HCT116 (cell line): ENCODE measurements around the gene LTO1. TPM values are rescaled to one million over a fixed set of nuclear protein-coding genes. Genes with fewer than 3 reads are reported as not detected.

Source experiments
- ATAC-seq: fragments of 200-7000 bp; cut with Tn5 transposase; 2 replicates; pipeline ENCODE4 v1.9.1; 2020; ENCODE audit warnings: mild to moderate bottlenecking, moderate library complexity
- BruUV-seq: library from RNA; stranded (reverse); fragments of 400-500 nt; replicated peaks from 2 replicates; lab custom pipeline; 2021; lab: Mats Ljungman, UMichigan
- CTCF ChIA-PET: fragments of 300-600 bp; sonication (Branson Sonifier 250); formaldehyde crosslinking; loops from one replicate; lab custom pipeline; 2021; ENCODE audit warnings: antibody characterized with exemption; lab: Charles Lee
- POLR2A ChIA-PET: fragments of 300-600, 350-600 bp; sonication (Branson Sonifier 250); formaldehyde crosslinking; loops from one replicate; lab custom pipeline; 2021; ENCODE audit warnings: antibody characterized with exemption; lab: Charles Lee
- RAD21 ChIA-PET, 2 experiments: fragments of 300-600 bp; sonication (Branson Sonifier 250); formaldehyde crosslinking; loops; one replicate each; lab custom pipeline; 2023; ENCODE audit warnings: low total read pairs in 2 of 2; ENCODE audit not compliant: uncharacterized antibody in 2 of 2, unreplicated experiment in 2 of 2, low non-redundant PET in 1 of 2; lab: Charles Lee
- DNase-seq: peaks from one replicate; pipeline ENCODE4 v3.0.0-alpha.2; 2010; ENCODE audit warnings: low read depth, low spot score
- H2AFZ ChIP-seq: fragments of 200-600 bp; shearing (Covaris generic), sonication (generic); 2 replicates; pipeline ENCODE4 v1.6.1; 2017; ENCODE audit warnings: low read depth, mixed run types, mixed read lengths, antibody characterized with exemption, low read length; ENCODE audit not compliant: poor library complexity, severe bottlenecking
- H3K27ac ChIP-seq: 2 replicates; pipeline ENCODE4 v1.5.1; 2012; ENCODE audit warnings: low read depth, low read length
- H3K27me3 ChIP-seq: fragments of 200-600 bp; sonication (generic); 2 replicates; pipeline ENCODE4 v1.6.1; 2016; ENCODE audit warnings: mixed run types, low read length, mixed read lengths; ENCODE audit not compliant: insufficient read depth
- H3K36me3 ChIP-seq, 2 experiments: fragments of 200-500 bp in 1 of 2; fragments of 200-600 bp in 1 of 2; sonication (Bioruptor generic) in 1 of 2; sonication (generic) in 1 of 2; 2 replicates each; pipeline versions ENCODE4 v1.5.1 to v1.6.1; 2014 to 2016; ENCODE audit warnings: low read length in 2 of 2, inconsistent platforms in 1 of 2, mixed read lengths in 1 of 2, mixed run types in 1 of 2; ENCODE audit not compliant: insufficient read depth in 2 of 2, control insufficient read depth in 1 of 2
- H3K4me1 ChIP-seq, 2 experiments: fragments of 200-600 bp in 1 of 2; sonication (generic) in 1 of 2; 2 replicates each; pipeline versions ENCODE4 v1.5.1 to v1.6.1; 2012 to 2017; ENCODE audit warnings: low read length in 2 of 2, inconsistent platforms in 1 of 2, mild to moderate bottlenecking in 1 of 2, mixed read lengths in 1 of 2, mixed run types in 1 of 2, moderate library complexity in 1 of 2; ENCODE audit not compliant: insufficient read depth in 2 of 2, control insufficient read depth in 1 of 2
- H3K4me2 ChIP-seq: fragments of 200-600 bp; sonication (generic); 2 replicates; pipeline ENCODE4 v1.6.1; 2017; ENCODE audit warnings: mixed run types, low read length, mixed read lengths
- H3K4me3 ChIP-seq, 2 experiments: fragments of 200-600 bp in 1 of 2; sonication (generic) in 1 of 2; replicated peaks in 1 of 2; 2 replicates each; pipeline ENCODE4 v1.5.1; 2011 to 2016; ENCODE audit warnings: low read length in 2 of 2, control low read depth in 1 of 2, low read depth in 1 of 2, mild to moderate bottlenecking in 1 of 2, mixed read lengths in 1 of 2, mixed run types in 1 of 2
- H3K79me2 ChIP-seq: fragments of 200-600 bp; sonication (generic); 2 replicates; pipeline ENCODE4 v1.6.1; 2017; ENCODE audit warnings: mild to moderate bottlenecking, mixed run types, low read length, moderate library complexity, mixed read lengths; ENCODE audit not compliant: insufficient read depth
- H3K9ac ChIP-seq: fragments of 200-600 bp; sonication (generic); 2 replicates; pipeline ENCODE4 v1.6.1; 2016; ENCODE audit warnings: low read length, mixed read lengths
- H3K9me2 ChIP-seq: fragments of 200-600 bp; sonication (generic), shearing (Covaris generic); 2 replicates; pipeline ENCODE4 v1.6.1; 2017; ENCODE audit warnings: mixed run types, mild to moderate bottlenecking, moderate library complexity; ENCODE audit not compliant: insufficient read depth
- H3K9me3 ChIP-seq, 2 experiments: fragments of 200-500 bp in 1 of 2; fragments of 200-600 bp in 1 of 2; sonication (Bioruptor generic) in 1 of 2; sonication (generic) in 1 of 2; 2 replicates each; pipeline ENCODE4 v1.6.1; 2014 to 2017; ENCODE audit warnings: low read length in 2 of 2, mixed read lengths in 2 of 2, inconsistent platforms in 1 of 2, low read depth in 1 of 2, mild to moderate bottlenecking in 1 of 2, mixed run types in 1 of 2, moderate library complexity in 1 of 2; ENCODE audit not compliant: control insufficient read depth in 1 of 2, insufficient read depth in 1 of 2
- H4K20me1 ChIP-seq: fragments of 200-600 bp; sonication (generic), shearing (Covaris generic); 2 replicates; pipeline ENCODE4 v1.6.1; 2017; ENCODE audit warnings: mixed run types, mild to moderate bottlenecking, moderate library complexity; ENCODE audit not compliant: insufficient read depth
- ELF1 ChIP-seq: IDR thresholded peaks from 2 replicates; pipeline ENCODE4 v1.6.1; 2012; ENCODE audit warnings: low read depth, borderline replicate concordance
- EZH2 ChIP-seq: fragments of 200-600 bp; sonication (generic); IDR thresholded peaks from 2 replicates; pipeline ENCODE4 v1.6.1; 2017; ENCODE audit warnings: antibody characterized with exemption, mixed run types
- EZH2phosphoT487 ChIP-seq: fragments of 200-600 bp; IDR thresholded peaks from 2 replicates; pipeline ENCODE4 v1.6.1; 2018; ENCODE audit warnings: antibody characterized with exemption, borderline replicate concordance
- FOSL1 ChIP-seq: IDR thresholded peaks from 2 replicates; pipeline ENCODE4 v1.6.1; 2012; ENCODE audit warnings: low read depth
- JUND ChIP-seq: IDR thresholded peaks from 2 replicates; pipeline ENCODE4 v1.6.1; 2012
- POLR2A ChIP-seq: IDR thresholded peaks from 2 replicates; pipeline ENCODE4 v1.7.0; 2011; ENCODE audit warnings: borderline replicate concordance; ENCODE audit not compliant: insufficient read depth, insufficient read length; ENCODE audit errors: extremely low read depth
- POLR2AphosphoS5 ChIP-seq: IDR thresholded peaks from 2 replicates; pipeline ENCODE4 v1.6.1; 2011; ENCODE audit warnings: mild to moderate bottlenecking, low read depth, low read length, moderate library complexity
- RAD21 ChIP-seq: IDR thresholded peaks from 2 replicates; pipeline ENCODE4 v1.6.1; 2012; ENCODE audit warnings: low read depth, mild to moderate bottlenecking
- REST ChIP-seq: IDR thresholded peaks from 2 replicates; pipeline ENCODE4 v1.6.1; 2012; ENCODE audit warnings: low read depth
- SP1 ChIP-seq: IDR thresholded peaks from 2 replicates; pipeline ENCODE4 v1.6.1; 2012; ENCODE audit warnings: low read depth
- SRF ChIP-seq: IDR thresholded peaks from 2 replicates; pipeline ENCODE4 v1.6.1; 2012; ENCODE audit warnings: low read depth
- TCF7L2 ChIP-seq: IDR thresholded peaks from 2 replicates; pipeline ENCODE4 v1.7.0; 2011; ENCODE audit warnings: borderline replicate concordance, inconsistent platforms; ENCODE audit not compliant: insufficient read depth, insufficient read length; ENCODE audit errors: extremely low read depth
- YY1 ChIP-seq: IDR thresholded peaks from 2 replicates; pipeline ENCODE4 v1.6.1; 2011; ENCODE audit warnings: low read length, low read depth, moderate library complexity, mild to moderate bottlenecking; ENCODE audit not compliant: insufficient replicate concordance; ENCODE audit errors: extremely low read depth
- ZFX ChIP-seq: fragments of 450-650 bp; IDR thresholded peaks from 2 replicates; pipeline ENCODE4 v1.6.1; 2017
- intact Hi-C: fragments of 100-400 bp; cut with micrococcal nuclease; formaldehyde crosslinking; loops from 2 replicates; pipeline ENCODE4 v1.10.0; 2022
- total RNA-seq: library from RNA; stranded (reverse); gene quantifications from one replicate; pipeline ENCODE4 v1.2.1, GENCODE V29; 2021; ENCODE audit not compliant: unreplicated experiment
- TF ChIP-seq, protein P1 (sequence below): IDR thresholded peaks from 2 replicates; pipeline ENCODE4 v1.6.1; 2012

Gene LTO1
- total RNA-seq, 1 experiment from 2014 or later = 21.3 TPM

DNA sequence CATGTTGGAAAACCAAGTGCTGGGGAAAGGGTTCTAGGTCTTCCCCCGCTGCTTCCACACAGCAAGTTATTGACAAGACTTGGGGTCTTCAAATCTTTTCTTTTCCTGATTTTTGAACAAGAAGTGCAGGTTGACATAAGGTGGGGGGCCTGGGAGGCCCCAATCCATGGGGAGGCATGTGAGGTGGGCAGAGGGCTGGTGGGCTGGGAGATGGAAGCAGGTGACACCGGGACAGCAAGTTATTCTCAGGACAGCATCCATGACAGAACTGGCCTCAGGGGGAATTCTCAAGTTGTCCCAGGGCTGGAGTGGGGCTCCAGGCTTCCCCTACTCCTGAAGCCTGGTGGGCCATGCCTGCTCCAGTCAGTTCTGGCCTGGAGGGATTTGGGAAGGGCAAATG, 23.2 kb upstream of the LTO1 start:
- Histone ChIP-seq H3K9me2 (no peaks in the 10 kb centered on the region), H3K79me2 (no peaks in the 10 kb centered on the region; the same call in 1 of the 2 replicates), H3K9me3 (no peaks in the 10 kb centered on the region), H3K36me3 (no peaks in the 10 kb centered on the region), H4K20me1 (no peaks in the 10 kb centered on the region), H3K4me2 (no peak overlapping the region), H3K4me1 (peaks cover 54 to 63% of the 10 kb centered on the region in 2 experiments), H2AFZ (no peak overlapping the region), H3K27me3 (no peaks in the 10 kb centered on the region), H3K27ac (no peak overlapping the region), H3K4me3 (no peak overlapping the region), H3K9ac (no peak overlapping the region)
- BruUV-seq = TSS peak; percentile 2
- POLR2A ChIA-PET = no interaction called here
- ATAC-seq = no peak
- CTCF ChIA-PET = no interaction called here
- no peak for DNase-seq
- RAD21 ChIA-PET = no interaction called here
- intact Hi-C loops = no loop called here
- TF ChIP-seq FOSL1 = no peak
- TF ChIP-seq POLR2A = no peak
- TF ChIP-seq TCF7L2 = no peak
- no peak for TF ChIP-seq REST

DNA sequence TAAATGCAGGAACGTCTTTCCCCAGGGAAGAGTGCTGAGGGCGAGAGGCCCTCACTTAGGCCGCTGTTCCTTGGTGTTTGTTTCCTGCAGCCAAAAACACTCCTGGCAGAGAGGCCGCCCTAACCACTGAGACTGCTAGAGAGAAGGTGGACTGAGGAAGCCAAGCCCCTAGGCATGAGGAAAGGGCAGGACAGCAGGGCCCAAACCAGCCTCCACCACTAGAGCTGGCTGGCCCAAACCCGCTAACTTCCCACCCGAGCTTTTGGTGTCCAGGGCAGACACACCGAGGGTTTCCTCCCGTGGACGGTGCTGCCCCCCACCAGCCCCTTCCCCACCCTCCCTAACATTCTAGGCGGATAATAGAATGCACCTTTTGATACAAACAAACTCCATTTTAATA, 22.7 kb upstream of the LTO1 start:
- H4K20me1 ChIP-seq = no peaks in the 10 kb centered on the region
- H3K36me3 ChIP-seq = no peaks in the 10 kb centered on the region
- H3K9me3 ChIP-seq = no peaks in the 10 kb centered on the region
- no peak overlapping the region for H2AFZ ChIP-seq
- H3K4me2 ChIP-seq = no peak overlapping the region
- intact Hi-C loops = no loop called here
- ChIA-PET CTCF (no interaction called here), RAD21 (no interaction called here), POLR2A (no interaction called here)
- H3K4me3 ChIP-seq = no peak overlapping the region
- H3K79me2 ChIP-seq = no peaks in the 10 kb centered on the region; the same call in 1 of the 2 replicates
- no peaks in the 10 kb centered on the region for H3K9me2 ChIP-seq
- TF ChIP-seq RAD21 = no peak
- TF ChIP-seq ELF1 = no peak
- no peak for TF ChIP-seq SRF
- no peak for TF ChIP-seq JUND
- TF ChIP-seq EZH2phosphoT487 = no peak
- no peak for TF ChIP-seq ZFX
- TF ChIP-seq TCF7L2 = no peak
- TF ChIP-seq EZH2 = no peak
- TF ChIP-seq, protein P1, sequence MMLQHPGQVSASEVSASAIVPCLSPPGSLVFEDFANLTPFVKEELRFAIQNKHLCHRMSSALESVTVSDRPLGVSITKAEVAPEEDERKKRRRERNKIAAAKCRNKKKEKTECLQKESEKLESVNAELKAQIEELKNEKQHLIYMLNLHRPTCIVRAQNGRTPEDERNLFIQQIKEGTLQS = no peak
- TF ChIP-seq YY1 = no peak
- TF ChIP-seq SP1 = no peak; the same call in 1 of the 2 replicates
- TF ChIP-seq POLR2AphosphoS5 = no peak
- ATAC-seq (no peak), DNase-seq (no peak)
- H3K4me1 ChIP-seq = peaks cover 54 to 58% of the 10 kb centered on the region in 2 experiments
- BruUV-seq = no TSS peak
- H3K27ac ChIP-seq = peak overlapping the region; percentile 17; the same call in 1 of the 2 replicates
- H3K9ac ChIP-seq = no peak overlapping the region
- no peaks in the 10 kb centered on the region for H3K27me3 ChIP-seq
